ENCODE measurements around the gene RSPO1.
"Not testable (repeated sequence)": the region's sequence is repeated elsewhere in the genome, so short reads cannot be mapped to it uniquely, and the experiment has no call there.

Gene RSPO1, protein sequence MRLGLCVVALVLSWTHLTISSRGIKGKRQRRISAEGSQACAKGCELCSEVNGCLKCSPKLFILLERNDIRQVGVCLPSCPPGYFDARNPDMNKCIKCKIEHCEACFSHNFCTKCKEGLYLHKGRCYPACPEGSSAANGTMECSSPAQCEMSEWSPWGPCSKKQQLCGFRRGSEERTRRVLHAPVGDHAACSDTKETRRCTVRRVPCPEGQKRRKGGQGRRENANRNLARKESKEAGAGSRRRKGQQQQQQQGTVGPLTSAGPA

DNA sequence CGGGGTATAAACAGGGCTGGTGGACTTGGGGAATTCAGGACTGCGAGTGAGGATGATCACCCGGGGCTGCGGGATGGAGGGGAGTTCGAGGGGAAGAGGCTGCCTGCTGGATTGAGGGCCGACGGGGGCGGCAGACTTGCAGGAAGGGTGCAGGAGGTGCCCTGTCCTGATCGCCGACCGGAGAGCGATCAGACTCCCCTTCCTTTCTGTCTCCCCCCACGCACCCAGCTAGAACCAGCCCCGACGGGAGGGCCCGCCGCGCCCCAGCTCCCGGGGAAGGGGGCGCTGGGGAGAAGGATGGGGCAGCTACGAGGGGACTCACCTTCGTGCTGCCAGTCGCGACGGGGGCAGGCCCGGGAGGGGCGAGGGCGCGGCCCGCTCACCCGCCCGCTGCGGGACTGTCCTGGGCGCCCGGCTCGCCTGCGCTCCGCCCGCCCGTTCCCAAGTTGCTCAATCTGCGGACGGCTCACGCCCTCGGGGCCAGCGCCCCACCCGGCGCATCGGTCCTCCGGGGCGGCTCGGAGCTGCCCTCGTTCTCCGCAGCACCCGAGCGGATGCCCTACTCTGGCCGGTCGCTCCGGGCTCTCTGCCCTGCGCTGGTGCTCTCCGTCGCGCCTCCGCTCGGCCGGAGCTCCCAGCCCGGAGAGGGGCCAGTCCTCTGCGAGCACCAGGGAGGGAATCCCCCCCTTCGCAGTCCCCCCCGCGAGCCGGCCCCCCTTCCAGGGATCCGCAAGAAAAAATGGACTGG, at the start of gene RSPO1:
Gene RSPO1 (minus strand): TSS at position 649 of the 748 bp plus-strand sequence. CDS start 5,231 bp downstream, outside the sequence.
- in situ Hi-C loops (cut with HindIII; ENCODE audit: low sequenced_read_pairs): no loop called here
- TF ChIP-seq, protein P1, sequence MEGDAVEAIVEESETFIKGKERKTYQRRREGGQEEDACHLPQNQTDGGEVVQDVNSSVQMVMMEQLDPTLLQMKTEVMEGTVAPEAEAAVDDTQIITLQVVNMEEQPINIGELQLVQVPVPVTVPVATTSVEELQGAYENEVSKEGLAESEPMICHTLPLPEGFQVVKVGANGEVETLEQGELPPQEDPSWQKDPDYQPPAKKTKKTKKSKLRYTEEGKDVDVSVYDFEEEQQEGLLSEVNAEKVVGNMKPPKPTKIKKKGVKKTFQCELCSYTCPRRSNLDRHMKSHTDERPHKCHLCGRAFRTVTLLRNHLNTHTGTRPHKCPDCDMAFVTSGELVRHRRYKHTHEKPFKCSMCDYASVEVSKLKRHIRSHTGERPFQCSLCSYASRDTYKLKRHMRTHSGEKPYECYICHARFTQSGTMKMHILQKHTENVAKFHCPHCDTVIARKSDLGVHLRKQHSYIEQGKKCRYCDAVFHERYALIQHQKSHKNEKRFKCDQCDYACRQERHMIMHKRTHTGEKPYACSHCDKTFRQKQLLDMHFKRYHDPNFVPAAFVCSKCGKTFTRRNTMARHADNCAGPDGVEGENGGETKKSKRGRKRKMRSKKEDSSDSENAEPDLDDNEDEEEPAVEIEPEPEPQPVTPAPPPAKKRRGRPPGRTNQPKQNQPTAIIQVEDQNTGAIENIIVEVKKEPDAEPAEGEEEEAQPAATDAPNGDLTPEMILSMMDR (IDR thresholded peaks at IDR 0.05; ENCODE audit: low read depth, low read length, missing control alignments): no peak
- DNase-seq (ENCODE audit: low read depth): no peak
- peak within 1 kb of the TSS; percentile 21 for H3K4me3 ChIP-seq (ENCODE audit: low read depth, low read length)

DNA sequence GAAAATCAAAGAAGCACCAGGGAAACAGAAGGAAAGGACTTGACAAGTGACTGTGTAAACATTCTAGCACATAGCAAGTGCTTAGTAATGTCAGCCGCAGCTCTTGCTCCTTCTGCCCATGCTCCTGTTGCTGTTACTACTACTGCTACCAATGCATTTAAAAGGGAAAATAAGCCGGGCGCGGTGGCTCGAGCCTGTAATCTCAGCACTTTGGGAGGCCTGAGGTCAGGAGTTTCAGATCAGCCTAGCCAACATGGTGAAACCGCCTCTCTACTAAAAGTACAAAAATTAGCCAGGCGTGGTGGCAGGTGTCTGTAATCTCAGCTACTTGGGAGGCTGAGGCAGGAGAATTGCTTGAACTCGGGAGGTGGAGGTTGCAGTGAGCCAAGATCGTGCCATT, 49.5 kb upstream of the RSPO1 start:
- H3K4me3 ChIP-seq (ENCODE audit: low read depth, low read length); DNase-seq (ENCODE audit: low read depth); in situ Hi-C loops (cut with HindIII; ENCODE audit: low sequenced_read_pairs): not testable (repeated sequence)

DNA sequence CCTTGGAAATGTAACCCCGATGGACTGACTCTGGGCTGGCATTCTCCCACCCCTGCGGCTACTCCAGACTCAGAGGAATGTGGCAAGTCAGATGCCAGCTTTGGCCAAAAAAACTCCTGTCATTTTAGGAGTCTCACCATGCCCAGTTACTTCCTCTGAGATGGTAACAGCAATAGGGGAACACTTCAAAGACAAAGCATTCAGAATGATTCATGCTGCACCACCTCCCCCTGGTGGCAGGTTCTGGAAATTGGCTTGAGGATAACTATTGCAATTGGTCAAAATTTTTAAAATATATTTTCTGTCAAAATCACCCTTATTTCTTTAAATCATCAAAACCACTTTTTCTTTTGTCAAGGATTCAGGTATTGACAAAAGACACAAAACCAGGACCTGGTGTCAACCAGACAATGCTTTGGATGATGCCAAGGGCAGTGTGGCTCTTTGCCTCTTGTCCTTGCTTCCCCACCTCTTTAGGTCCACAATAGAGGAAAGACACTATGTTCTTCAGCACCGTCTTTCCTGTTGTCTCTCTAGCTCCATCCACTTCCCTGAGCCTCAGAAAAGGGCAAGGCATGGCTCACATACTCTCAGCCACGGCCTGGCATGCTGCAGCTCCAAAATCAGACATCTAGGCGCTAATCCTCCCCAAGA, 47.8 kb upstream of the RSPO1 start:
- TF ChIP-seq, protein P1 (IDR thresholded peaks at IDR 0.05; ENCODE audit: low read depth, low read length, missing control alignments): peak; percentile 84
- no peak overlapping the region for H3K4me3 ChIP-seq (ENCODE audit: low read depth, low read length)
- in situ Hi-C loops (cut with HindIII; ENCODE audit: low sequenced_read_pairs): no loop called here
- DNase-seq (ENCODE audit: low read depth): peak; percentile 43

DNA sequence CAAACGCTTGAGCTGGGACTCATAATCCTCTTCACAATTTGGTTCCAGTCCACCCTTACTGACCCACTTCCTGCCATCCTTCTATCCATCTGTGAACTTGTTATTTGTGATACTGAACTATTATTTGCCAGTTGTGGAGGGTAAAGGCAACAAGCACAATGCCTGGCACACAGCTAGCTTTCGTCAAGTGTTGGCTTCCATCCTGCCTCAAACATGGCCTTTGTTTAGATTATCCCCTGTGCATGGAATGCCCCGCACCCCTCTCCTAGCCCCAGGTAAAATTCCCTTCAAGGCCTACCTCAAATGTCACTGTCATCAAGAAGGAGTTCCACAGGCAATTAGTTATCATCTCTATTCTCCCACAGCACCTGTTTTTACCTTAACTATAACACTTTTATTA, 46.2 kb upstream of the RSPO1 start:
- no peak for DNase-seq (ENCODE audit: low read depth)
- in situ Hi-C loops (cut with HindIII; ENCODE audit: low sequenced_read_pairs): no loop called here
- no peak overlapping the region for H3K4me3 ChIP-seq (ENCODE audit: low read depth, low read length)
- TF ChIP-seq, protein P1 (IDR thresholded peaks at IDR 0.05; ENCODE audit: low read depth, low read length, missing control alignments): no peak

DNA sequence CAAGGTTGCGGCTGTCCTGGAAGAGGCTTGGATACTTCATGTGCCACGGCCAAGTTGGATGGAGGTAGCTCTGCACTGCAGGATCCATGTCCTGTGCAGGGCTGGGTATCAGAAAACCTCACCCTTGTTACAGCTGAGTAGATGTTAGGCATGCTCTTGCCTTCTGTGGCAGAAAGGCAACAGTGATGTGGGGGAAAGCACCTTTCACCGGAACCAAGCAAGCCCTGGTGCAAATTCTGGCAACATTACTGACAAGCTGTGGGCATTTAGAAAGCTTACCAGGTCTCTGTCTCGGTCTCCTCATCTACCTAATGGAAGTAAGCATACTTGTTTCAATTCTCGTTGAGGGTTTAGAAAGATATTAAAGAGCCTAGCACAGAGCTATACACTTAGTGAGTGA, 43.1 kb upstream of the RSPO1 start:
- in situ Hi-C loops (cut with HindIII; ENCODE audit: low sequenced_read_pairs): no loop called here
- DNase-seq (ENCODE audit: low read depth): no peak
- TF ChIP-seq, protein P1 (IDR thresholded peaks at IDR 0.05; ENCODE audit: low read depth, low read length, missing control alignments): no peak
- no peak overlapping the region for H3K4me3 ChIP-seq (ENCODE audit: low read depth, low read length)

DNA sequence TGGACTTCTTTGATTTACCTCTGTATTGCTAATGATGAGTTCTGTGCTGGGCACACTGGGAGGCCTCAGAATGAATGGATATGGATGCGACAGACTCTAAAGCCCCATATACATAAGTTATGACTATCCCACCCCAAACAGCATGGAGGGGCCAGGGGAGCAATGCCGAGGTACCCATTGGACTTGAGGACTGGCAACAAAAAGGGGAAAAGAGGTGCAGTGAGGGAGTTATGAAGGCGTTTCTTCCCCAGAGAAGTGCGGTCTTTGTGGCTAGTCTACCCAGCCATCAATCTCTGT, 42.4 kb upstream of the RSPO1 start:
- in situ Hi-C loops (cut with HindIII; ENCODE audit: low sequenced_read_pairs): no loop called here

More for the DNA sequence above, 42.4 kb upstream of the RSPO1 start:
- H3K4me3 ChIP-seq (ENCODE audit: low read depth, low read length): no peak overlapping the region
- TF ChIP-seq, protein P1 (IDR thresholded peaks at IDR 0.05; ENCODE audit: low read depth, low read length, missing control alignments): no peak
- no peak for DNase-seq (ENCODE audit: low read depth)
